GM23248 (cell line): ENCODE results near the gene MRLN.

Experiments used
- EZH2 ChIP-seq: fragments of 200-600 bp; sonication (generic); IDR thresholded peaks from 2 replicates; pipeline ENCODE4 v1.6.1; 2018; ENCODE audit warnings: antibody characterized with exemption, mild to moderate bottlenecking; ENCODE audit not compliant: insufficient read depth, poor library complexity, severe bottlenecking
- EZH2phosphoT487 ChIP-seq: fragments of 200-600 bp; sonication (generic); IDR thresholded peaks from 2 replicates; pipeline ENCODE4 v1.6.1; 2018; ENCODE audit warnings: antibody characterized with exemption, moderate library complexity, mild to moderate bottlenecking, low read depth; ENCODE audit not compliant: insufficient read depth

DNA sequence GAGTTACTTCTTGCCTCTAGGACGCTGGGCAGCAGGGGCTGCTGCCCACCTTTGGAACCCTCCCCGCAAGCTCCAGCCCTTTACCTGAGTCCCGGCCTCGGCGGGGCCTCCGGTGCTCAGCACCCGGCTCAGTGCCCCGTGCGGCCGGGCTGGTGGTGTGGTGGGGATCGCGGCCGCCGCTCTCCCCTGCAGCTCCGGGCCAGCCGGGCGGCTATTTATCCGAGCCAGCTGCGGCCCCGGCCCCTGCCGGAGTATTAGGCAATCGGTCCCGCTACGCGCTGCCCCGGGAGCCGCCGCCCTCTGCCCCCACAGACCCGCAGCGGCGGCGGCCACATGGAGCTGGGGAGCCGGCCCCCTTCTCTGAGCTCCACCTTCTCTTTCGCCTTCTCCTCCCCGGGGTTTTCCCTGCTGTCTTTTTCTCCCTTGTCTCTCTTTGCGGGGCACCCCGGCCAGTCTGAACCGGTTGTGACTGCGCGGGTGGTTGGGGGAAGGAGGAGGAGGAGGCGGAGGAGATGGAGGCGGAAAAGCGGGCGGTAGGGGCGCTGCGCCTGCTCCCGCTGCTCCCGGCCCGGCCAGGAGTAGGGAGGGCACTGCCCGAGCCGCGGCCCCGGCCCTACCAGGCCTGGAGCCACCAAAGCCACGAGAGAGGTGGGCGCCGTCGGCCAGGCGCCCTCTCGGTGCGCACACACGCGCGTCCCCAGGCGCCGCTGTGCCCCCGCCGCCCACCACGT, 43.7 kb downstream of the MRLN start, which contains the start of gene SLC16A9:
- no peak for TF ChIP-seq EZH2
- TF ChIP-seq EZH2phosphoT487: no peak
